Suppressor macrophage treated with lipopolysaccharide for 1 hour (primary cell): ENCODE results near the gene RPLP2.
A peak's percentile ranks its signal among the peaks of the same experiment; 100 is the strongest.

Experiments
- DNase-seq, 3 donors: peaks; one replicate each; pipeline ENCODE4 v3.0.0-alpha.2; 2020 to 2022

RPLP2 gene

DNA sequence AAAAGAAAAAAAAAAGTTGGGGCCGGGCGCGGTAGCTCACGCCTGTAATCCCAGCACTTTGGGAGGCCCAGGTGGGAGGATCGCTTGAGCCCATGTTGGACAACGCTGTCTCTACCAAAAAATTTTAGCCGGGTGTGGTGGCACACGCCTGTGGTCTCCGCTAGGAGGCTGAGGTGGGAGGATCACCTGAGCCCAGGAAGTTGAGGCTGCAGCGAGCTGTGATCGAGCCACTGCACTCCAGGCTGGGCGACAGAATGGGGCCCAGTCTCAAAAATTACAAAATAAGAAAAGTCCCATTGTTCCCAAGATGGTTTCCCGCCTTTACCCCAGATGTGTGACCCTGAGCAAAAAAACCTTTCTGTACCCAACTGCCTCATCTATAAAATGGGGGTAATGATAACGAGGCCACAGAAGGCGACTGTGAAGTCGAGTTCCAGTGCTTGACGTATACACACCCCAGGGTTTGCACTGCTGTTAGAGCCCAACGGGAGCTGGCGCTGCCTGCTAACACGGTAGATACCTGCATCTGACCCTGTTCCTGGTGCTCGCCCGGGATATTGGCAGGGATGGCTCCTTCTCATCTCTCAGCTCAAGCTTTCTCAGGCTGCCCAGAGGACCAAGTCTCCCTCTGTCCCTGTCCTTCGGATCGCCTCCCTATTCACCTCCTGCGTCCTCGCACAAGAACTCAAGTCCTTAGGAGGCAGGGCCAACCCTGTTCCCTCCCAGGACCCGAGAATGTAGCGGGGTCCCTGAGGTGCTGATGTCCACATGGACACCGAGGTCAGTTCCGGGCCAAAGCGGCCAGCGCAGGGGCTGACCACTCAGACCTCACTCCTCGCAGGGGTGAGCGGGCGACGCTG, 1.1 kb upstream of the RPLP2 start:
- no peak for DNase-seq

DNA sequence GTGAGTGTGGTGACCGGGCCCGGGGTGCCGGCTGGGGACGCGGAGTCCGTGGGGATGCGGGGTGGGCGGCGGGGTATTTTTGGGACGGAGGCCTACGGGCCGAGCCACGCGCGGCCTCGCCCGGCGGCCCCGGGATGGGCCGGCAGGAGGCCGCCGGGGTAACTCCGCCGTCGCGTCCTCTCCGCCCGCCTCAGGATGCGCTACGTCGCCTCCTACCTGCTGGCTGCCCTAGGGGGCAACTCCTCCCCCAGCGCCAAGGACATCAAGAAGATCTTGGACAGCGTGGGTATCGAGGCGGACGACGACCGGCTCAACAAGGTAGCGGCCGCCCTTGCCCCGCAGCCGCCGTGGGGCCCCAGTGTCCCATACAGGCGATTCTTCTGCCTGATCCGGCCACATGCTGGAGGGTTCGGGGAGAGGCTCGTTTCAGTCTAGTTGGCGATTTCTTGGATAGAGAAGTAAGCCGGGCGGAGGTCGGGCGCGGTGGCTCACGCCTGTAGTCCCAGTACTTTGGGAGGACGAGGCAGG, 337 bp downstream of the RPLP2 start:
- DNase-seq, result no peak

DNA sequence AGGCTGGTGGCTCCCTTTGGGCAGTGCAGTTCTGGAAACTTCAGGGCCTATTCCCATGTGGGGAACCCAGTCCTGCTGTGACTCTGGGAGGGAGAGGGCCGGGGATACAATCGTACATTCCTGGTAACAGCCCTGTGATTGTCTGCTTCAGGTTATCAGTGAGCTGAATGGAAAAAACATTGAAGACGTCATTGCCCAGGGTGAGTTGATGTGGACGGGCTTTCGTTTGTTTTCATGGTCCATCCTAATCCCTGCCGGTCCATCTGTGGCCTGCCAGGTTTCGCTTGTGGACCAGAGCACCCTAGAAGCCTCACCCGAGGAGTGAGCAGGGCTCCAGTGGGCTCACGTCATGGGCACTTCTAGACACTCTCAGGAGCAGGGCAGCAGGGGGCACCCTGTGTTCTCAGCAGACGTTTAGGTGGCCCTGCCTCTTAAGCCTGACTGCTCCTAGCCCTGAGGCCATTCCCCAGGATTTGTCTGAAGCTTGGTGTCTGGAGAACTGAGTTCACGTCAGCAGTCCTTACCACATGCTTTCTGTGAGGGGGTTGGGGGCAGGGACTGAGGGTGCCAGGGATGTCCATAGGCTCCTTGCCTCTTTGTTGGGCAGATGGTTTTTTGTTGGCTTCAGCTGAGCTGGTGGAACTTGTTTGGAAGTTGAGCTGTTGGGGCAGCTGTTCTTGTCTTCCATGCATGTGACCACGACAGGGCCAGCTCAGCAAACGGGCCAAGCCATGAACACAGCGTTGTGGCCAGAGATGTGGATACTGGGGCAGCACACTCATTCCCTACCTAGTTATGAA, 1.9 kb downstream of the RPLP2 start:
- peak in 2 of 3 donors; percentile 39 to 41 for DNase-seq

DNA sequence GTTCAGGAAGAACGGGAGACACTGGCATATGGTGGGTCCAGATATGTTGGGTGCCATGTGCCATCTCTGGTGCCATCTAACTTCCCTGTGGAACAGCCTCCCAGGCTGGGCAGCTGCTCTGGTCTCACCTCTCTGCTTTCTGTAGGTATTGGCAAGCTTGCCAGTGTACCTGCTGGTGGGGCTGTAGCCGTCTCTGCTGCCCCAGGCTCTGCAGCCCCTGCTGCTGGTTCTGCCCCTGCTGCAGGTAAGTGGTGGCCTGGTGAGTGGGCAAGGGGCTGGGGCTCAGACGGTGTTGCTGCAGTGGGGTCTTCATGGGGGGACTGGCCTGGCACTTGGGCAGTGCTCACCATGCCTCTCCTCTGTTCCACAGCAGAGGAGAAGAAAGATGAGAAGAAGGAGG, 2.6 kb downstream of the RPLP2 start:
- DNase-seq, result no peak

DNA sequence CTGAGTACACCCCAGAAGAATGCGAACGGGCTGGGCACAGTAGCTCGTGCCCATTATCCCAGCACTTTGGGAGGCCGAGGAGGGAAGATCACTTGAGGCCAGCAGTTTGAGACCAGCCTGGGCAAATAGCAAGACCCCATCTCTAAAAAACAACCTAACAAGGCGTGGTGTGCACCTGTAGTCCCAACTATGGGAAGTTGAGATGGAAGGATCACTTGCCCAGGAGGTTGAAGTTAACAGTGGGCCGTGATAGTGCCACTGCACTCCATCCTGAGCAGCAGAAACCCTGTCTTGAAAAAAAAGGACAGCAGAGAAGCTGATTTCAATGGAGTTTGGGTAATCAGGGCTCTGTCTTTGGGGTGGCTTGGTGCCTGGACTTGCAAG, 3.3 kb downstream of the RPLP2 start:
- DNase-seq, result no peak

DNA sequence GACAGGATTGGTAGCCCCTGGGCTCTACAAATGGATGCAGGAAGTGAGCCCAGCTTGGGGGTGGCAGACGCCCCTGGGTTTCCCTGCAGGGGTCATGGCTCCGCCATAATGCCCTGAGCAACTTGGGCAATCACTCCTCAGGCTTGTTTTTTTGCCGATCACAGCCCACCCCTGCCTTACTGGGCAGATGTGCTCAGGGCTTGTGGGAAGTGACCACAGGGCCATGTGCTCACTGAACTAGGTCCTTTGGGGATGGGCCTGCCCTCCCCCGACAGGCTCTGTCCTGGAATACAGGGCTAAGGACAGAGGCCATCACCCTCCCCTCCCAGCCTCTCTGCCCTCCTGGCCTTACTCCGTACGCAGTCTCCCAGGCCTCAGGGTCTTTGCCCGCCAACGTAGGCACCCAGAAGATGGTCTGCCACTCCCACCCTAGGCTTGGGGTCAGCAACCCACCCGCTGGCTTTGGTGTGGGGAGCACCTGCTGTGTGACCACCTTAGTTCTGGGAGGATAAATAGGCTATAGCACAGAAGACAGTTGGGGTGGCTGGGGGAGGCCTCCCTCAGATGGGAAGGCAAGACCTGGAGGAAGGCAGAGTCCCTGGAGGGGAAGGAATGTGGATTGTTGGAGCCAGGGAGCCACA, 3.8 kb downstream of the RPLP2 start:
- DNase-seq, result no peak

DNA sequence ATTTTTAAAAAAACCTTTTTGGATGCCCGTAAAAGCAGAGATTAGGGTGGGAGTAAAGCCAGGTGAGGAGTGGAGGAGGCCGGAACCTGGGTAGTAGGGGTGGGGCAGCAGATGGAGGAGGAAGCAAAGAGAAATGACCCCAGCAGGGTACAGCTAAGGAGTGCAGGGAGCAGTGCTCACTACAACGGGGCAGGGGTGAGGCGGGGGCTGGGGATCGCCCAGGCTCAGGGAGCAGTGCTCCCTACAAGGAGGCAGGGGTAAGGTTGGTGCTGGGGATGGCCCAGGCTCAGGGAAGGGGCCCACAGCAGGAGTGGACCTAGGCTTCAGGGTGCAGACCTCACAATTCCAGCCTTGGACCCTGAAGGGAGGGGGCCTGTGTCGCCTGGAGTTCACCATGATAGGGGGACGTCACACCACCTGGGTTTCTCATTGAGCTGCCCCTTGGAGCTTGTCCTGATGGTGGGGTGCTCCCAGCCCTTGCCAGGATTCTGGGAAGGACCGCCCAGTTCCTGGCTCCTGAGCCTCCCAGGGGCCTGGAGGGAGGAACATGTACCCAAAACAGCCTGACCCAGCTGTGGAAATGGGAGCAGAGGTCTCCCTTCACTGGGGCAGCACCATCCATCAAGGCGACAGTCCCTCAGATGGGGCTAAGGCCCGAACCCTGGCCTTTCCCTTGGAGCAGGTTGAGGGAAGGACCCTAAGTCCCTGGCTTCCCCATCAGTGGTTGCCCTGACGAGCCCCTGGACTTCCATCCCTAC, 6.1 kb downstream of the RPLP2 start:
- DNase-seq, result no peak

DNA sequence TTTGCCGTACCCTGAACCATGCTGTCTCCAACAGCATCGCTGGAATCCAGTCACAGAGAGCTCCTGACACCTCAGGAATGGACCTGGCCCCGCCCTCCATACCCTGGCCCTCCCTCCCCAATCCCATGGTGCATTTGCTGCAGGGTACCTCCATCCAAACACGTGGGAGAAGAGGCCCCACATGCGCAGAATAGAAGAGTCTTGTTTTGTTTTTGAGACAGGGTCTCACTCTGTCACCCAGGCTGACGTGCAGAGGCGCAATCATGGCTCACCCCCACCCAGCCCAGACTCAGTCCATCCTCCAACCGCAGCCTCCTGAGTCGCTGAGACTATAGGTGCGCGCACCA, 6.6 kb downstream of the RPLP2 start:
- no peak for DNase-seq

DNA sequence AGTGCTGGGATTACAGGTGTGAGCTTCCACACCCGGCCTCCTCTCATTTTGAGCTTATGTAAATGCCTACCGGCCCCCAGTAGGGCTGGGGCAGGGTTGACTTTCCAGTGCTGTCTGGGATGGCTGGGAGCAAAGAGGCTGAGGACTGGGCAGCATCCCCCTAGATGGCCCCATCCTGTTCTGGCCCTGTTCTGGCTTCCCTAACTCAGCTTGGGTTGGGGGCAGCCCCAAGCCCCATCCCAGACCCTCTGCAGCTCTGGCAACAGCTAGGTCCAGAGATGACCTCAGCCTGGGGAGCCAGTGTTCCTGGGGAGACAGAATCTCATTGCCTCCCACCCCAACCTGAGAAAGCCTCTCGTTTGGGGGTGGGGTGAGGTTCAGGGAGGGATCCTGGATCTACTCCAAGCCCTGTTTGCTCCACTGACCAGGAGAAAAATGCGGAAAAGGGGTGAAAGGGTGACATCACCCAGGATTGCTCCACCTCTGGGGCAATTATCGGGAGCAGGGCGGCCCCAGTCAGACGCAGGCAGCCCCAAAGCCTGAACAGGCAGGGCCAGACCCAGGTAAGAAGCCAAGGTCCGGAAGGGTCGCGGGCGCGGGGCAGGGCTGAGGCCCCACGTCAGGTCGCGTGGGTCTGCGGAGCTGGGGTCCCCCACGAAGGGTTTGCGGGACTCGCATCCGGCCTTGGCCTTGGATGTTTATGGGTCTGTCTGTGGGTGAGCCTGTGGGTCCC, 8.8 kb downstream of the RPLP2 start, which contains the start of gene PNPLA2:
PNPLA2 (plus strand) TSS at position 519 of the 733 bp plus-strand sequence. CDS start 805 bp downstream, outside the sequence.
- peak in 1 of 3 donors; percentile 24 for DNase-seq

DNA sequence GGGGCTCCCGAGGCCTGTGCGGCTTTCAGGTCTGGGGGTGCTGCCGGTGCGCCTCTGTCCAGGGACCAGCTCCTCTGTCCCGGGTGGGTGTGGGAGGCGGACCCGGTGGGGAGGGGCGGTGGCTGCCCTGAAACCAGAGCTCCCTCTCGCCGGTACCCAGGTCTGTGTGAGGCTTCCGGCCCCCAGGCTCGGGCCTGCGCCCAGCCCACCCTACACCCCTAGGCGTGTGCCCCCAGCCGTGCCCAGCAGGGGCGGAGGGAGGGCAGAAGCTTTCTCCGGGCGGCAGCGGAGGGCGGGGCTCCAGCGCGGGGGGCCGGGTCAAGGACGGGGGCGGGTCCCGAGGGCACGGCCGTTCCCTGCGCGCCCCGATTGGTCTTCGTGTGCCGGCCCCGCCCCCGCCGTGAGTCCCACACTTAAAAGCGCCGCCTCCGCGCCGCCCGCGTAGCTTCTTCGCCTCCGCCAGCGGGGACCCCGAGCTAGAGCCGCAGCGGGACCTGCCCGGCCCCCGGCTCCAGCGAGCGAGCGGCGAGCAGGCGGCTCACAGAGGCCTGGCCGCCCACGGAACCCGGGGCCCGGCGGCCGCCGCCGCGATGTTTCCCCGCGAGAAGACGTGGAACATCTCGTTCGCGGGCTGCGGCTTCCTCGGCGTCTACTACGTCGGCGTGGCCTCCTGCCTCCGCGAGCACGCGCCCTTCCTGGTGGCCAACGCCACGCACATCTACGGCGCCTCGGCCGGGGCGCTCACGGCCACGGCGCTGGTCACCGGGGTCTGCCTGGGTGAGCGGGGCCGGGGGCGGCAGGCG, 9.6 kb downstream of the RPLP2 start:
- DNase-seq, result peak; percentile 92 to 99 (median 97)

DNA sequence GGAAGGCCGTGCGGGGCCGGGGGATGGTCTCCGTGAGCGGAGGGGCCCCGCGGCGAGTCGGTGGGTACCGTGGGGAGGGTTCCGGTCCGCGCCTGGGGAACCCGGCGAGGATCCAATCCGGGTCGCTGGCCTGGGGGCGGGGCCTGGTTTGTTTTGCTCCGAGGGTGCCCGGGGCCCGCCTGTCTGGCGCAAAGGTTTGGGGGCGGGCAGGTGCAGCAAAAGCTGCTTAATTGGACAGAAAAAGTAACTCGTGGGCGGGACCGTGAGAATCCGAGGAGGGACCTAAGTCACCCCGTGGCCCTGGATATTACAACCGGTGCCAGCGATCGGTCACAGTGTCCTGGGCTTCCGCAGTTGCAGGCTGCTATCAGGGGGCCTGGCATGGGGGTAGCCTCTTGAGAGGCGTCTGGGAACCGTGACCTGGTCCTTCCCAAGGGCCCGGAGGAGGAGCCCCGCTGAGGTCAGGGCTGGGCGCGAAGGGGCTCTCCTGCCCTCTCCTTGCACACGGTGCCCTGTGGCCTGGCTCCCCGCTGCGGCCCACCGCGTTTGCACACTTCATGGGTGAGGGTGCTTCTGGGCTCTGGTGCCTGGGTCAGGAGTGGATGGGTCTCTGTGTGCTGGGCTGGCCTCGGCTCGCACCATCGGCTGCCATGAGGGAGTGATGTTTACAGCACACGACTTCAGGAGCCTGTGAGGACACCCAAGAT, 10.3 kb downstream of the RPLP2 start:
- DNase-seq, result peak; percentile 64 to 84 (median 68)

DNA sequence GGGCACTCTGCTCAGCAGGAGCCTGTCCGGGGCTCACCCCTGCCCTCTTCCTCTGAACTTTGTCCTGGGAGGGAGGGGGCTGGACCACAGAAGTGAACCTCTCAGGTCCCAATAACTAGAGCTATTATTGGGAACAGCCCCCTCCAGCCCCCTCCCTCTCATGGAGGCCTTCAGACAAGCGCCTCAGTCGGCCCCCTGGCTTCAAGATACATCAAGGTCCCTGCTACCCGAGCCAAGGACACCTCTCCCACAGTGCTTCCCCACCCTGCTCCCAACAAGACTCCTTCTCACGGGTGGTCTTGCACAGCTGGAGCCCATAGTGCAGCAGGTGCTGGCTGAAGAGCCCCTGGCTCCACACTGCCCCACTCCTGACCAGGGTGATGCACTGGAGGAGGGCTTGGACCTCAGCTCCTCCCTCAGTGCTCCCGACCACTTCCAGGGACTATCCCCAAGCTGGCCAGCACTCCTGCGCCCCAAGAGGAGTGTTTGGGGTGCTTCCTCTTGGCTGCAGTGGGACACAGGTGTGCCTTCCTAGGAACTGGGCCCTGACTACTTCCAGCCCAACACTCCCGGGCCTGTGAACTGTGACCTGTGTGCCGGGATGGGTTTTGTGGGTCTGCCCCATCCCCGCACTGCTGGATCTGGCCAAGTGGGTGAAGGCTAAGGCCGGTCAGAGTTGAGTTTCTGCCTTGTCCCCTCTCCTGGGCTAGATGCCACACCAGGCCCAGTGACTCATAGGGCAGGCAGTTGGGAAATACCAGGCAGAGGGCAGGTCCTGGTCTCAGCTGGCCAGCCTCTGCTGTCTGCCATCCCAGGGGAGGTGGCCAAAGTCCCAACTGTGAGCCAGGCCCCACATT, 11.1 kb downstream of the RPLP2 start:
- DNase-seq, result peak; percentile 89 to 91 (median 89)

DNA sequence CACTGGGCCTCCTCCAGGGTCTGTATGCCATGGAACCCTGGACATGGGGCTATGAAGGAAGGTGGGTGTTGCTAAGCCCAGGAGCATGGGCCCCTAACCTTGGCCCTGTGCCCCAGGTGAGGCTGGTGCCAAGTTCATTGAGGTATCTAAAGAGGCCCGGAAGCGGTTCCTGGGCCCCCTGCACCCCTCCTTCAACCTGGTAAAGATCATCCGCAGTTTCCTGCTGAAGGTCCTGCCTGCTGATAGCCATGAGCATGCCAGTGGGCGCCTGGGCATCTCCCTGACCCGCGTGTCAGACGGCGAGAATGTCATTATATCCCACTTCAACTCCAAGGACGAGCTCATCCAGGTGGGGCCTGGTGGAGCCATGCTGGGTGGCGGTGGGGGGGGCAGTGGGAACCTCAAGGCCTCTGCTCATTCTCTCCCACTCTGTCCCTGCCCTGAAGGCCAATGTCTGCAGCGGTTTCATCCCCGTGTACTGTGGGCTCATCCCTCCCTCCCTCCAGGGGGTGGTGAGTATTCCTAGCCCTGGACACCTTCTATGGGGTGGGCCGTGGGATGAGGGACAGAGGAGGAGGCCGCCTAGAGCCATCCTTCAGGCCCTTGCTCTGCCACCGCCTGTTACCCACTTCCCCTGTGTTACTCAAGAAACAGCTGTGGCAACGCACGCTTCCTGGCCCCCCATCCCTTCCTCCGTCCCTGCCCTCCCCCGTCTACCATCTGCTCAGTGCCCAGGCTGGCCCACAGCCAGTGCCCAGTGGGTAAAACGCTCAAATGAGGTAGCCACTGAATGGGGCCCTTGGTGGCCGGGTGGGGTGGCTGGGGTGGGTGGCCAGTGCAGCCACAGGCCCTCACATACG, 12.0 kb downstream of the RPLP2 start:
- DNase-seq, result peak in 2 of 3 donors; percentile 43 to 62

DNA sequence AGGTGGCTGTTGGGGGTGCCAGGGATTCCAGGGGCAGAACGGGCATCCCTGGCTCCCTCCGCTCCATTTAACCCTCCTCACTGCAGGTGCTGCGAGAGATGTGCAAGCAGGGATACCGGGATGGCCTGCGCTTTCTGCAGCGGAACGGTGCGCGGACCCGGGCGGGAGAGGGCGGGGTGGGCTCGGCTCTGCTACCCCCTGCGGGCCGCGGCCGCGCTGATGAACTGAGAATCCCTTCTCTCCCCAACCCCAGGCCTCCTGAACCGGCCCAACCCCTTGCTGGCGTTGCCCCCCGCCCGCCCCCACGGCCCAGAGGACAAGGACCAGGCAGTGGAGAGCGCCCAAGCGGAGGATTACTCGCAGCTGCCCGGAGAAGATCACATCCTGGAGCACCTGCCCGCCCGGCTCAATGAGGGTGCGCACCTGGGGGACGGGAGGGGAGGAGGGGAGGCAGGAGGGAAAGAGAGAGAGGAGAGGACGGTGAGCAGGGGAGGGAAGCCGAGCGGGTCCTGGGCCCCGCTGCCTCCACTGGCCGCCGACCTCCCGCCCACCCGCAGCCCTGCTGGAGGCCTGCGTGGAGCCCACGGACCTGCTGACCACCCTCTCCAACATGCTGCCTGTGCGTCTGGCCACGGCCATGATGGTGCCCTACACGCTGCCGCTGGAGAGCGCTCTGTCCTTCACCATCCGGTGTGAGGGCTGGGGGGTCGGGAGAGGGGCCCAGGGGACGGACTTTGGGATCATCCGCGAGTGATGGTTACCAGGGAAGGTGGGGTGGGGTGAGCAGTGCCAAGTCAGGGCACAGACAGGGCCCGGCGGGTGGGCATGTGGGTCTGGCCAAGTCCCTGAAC, 13.9 kb downstream of the RPLP2 start:
- DNase-seq, result no peak

DNA sequence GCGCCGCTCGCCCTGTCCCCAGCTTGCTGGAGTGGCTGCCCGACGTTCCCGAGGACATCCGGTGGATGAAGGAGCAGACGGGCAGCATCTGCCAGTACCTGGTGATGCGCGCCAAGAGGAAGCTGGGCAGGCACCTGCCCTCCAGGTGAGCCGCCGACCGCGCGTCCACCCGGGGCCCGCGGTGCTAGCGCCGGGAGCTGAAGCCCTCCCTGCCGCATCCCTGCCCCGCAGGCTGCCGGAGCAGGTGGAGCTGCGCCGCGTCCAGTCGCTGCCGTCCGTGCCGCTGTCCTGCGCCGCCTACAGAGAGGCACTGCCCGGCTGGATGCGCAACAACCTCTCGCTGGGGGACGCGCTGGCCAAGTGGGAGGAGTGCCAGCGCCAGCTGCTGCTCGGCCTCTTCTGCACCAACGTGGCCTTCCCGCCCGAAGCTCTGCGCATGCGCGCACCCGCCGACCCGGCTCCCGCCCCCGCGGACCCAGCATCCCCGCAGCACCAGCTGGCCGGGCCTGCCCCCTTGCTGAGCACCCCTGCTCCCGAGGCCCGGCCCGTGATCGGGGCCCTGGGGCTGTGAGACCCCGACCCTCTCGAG, 14.6 kb downstream of the RPLP2 start:
- DNase-seq, result no peak

DNA sequence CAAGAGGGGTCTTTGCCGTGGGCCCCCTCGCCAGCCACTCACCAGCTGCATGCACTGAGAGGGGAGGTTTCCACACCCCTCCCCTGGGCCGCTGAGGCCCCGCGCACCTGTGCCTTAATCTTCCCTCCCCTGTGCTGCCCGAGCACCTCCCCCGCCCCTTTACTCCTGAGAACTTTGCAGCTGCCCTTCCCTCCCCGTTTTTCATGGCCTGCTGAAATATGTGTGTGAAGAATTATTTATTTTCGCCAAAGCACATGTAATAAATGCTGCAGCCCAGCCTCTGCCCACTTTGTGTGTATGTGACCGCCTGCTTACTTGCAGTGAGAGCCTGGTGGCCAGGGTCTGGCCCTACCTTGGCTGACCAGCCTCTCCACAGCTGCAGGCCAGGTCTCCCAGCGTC, 15.2 kb downstream of the RPLP2 start:
- DNase-seq, result no peak
